ENCODE data around the gene GTSF1L.

GRCh38 chr20:43767686-43768474 is 41.1 kb upstream of the GTSF1L start:
- TF ChIP-seq CTCF (IDR thresholded peaks at IDR 0.05) (no peak), EP300 (IDR thresholded peaks at IDR 0.05) (no peak)

Measured in upper lobe of left lung (tissue), 4 donors.